ENCODE data around the gene TMEM151B.

Gene TMEM151B

DNA sequence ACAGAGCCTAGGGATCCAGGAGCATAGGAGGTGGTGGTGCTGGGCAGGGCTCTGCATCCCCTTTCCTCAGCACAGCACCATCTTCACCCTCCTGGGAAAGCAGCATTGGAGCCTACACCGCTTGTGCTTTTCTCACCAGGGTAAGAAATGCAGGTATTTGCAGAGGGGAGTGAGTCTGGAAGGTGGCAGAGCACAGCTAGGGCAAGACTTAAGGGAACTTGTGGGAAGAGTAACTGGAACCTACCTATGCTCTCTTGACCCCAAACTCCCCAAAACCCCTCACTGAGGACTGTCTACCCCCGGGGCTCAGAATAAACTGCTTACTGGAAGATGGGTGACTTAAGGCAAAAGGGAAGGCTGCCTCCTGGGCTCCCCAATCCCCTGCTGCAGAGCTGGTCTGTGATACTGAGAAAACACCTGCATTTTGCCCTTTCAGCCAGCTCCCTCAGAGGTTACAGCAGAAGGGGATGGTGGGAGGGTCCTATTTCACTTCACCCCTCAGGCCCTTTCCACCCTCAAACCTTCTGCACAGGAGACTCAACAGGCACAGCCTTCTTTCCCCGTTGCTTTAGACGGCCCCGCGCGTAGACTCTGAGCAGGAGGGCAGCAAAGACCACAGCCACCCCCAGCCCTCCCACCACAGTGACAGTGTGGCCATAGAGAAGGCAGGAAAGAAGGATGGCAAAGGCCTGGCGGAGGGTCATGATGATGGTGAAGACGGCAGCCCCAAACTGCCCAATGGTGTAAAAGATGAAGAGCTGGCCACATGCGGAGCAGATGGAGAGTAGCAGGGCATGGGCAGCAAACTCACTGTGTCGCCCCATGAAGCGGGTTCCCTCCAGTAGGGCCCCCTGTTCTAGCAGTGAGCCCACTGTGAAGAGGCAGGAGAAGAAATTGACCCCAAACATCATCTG is 15.8 kb upstream of the TMEM151B start:
- Histone ChIP-seq H3K4me2 (ENCODE audit: low read length) (no peak overlapping the region), H3K36me3 (ENCODE audit: control insufficient read depth in 1 of 2, insufficient read depth in 2 of 2, low read length in 2 of 2) (peaks cover 45 to 67% of the 10 kb centered on the region in 2 experiments), H3K18ac (ENCODE audit: low read length) (no peak overlapping the region), H3K27ac (ENCODE audit: low read depth, low read length) (no peak overlapping the region), H4K91ac (ENCODE audit: low read depth, low read length) (no peak overlapping the region), H2AK5ac (ENCODE audit: low read length) (no peak overlapping the region), H3K9me3 (ENCODE audit: insufficient read depth, low read depth, low read length) (no peaks in the 10 kb centered on the region), H3K4me3 (ENCODE audit: low read depth, low read length) (peak overlapping the region; percentile 2), H3K27me3 (ENCODE audit: insufficient read depth, low read length) (no peaks in the 10 kb centered on the region), H3K14ac (ENCODE audit: low read length) (no peak overlapping the region), H3K79me2 (ENCODE audit: control insufficient read depth, insufficient read depth, low read length, poor library complexity) (peaks cover 8% of the 10 kb centered on the region), H3K4me1 (ENCODE audit: control insufficient read depth in 1 of 2, insufficient read depth in 2 of 2, low read length in 2 of 2) (peaks cover 9% of the 10 kb centered on the region in 2 experiments), H3K4ac (ENCODE audit: low read depth, low read length) (no peak overlapping the region), H2BK120ac (ENCODE audit: insufficient read depth, low read length, poor library complexity) (no peak overlapping the region), H4K8ac (ENCODE audit: low read depth, low read length) (no peak overlapping the region), H2BK12ac (ENCODE audit: low read length) (no peak overlapping the region), H4K12ac (ENCODE audit: low read depth, low read length) (no peak overlapping the region), H2BK5ac (ENCODE audit: low read depth, low read length, poor library complexity) (no peak overlapping the region), H3K23ac (ENCODE audit: low read length) (no peak overlapping the region), H3K9ac (ENCODE audit: low read length) (no peak overlapping the region), H2AFZ (ENCODE audit: insufficient read depth, low read length, poor library complexity) (no peak overlapping the region), H3K79me1 (ENCODE audit: low read length) (peaks cover 9% of the 10 kb centered on the region)
- DNase-seq = peak in 1 of 2 donors; percentile 33
- no CpG with 5 or more reads among the region's 12 CpGs for WGBS (ENCODE audit: extremely low coverage, insufficient coverage, insufficient read length)

DNA sequence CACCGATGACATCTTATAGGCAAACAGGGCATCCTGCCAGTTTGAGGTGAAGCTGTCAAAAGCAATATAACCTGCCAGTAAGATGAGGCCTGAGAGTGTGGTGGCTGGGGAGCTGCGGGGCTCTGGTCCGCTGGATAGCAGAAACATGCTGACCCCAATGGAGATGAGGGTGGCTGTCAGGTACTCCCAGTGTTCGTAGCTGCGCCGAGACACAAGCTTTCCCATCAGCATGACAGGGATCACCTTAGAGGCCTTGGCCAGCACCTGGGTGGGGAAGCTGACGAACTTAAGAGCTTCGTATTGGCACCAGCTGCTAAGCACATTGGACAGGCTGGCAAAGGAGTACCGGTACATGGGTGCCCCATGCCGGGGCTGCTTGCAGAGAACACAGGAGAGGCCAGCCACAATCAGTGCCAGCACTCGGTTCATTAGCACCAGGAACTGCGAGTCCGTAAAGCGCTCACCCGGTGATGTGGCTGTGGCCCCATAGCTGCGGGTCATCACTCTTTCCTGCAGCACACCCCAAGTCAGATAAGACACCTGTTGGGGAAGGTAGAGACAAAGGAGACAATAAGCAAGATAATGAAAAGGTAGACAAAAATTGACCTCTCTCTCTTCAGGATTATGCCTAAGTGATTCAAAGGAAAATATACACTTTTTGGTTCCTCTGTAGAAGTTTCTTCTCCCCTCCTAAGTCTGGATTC is 15.0 kb upstream of the TMEM151B start:
- Histone ChIP-seq H2AK5ac (ENCODE audit: low read length) (no peak overlapping the region), H3K9me3 (ENCODE audit: insufficient read depth, low read depth, low read length) (no peaks in the 10 kb centered on the region), H4K91ac (ENCODE audit: low read depth, low read length) (no peak overlapping the region), H4K8ac (ENCODE audit: low read depth, low read length) (no peak overlapping the region), H3K4ac (ENCODE audit: low read depth, low read length) (no peak overlapping the region), H3K27ac (ENCODE audit: low read depth, low read length) (no peak overlapping the region), H3K4me2 (ENCODE audit: low read length) (no peak overlapping the region), H3K79me1 (ENCODE audit: low read length) (peaks cover 9% of the 10 kb centered on the region), H3K23ac (ENCODE audit: low read length) (no peak overlapping the region), H2BK120ac (ENCODE audit: insufficient read depth, low read length, poor library complexity) (no peak overlapping the region), H2AFZ (ENCODE audit: insufficient read depth, low read length, poor library complexity) (no peak overlapping the region), H2BK5ac (ENCODE audit: low read depth, low read length, poor library complexity) (no peak overlapping the region), H3K9ac (ENCODE audit: low read length) (no peak overlapping the region), H3K18ac (ENCODE audit: low read length) (no peak overlapping the region), H3K14ac (ENCODE audit: low read length) (no peak overlapping the region), H3K27me3 (ENCODE audit: insufficient read depth, low read length) (no peaks in the 10 kb centered on the region), H3K4me1 (ENCODE audit: control insufficient read depth in 1 of 2, insufficient read depth in 2 of 2, low read length in 2 of 2) (peaks cover 9% of the 10 kb centered on the region in 2 experiments), H3K36me3 (ENCODE audit: control insufficient read depth in 1 of 2, insufficient read depth in 2 of 2, low read length in 2 of 2) (peaks cover 48 to 67% of the 10 kb centered on the region in 2 experiments), H3K79me2 (ENCODE audit: control insufficient read depth, insufficient read depth, low read length, poor library complexity) (peaks cover 8% of the 10 kb centered on the region), H4K12ac (ENCODE audit: low read depth, low read length) (no peak overlapping the region), H3K4me3 (ENCODE audit: low read depth, low read length) (no peak overlapping the region), H2BK12ac (ENCODE audit: low read length) (no peak overlapping the region)
- no CpG with 5 or more reads among the region's 16 CpGs for WGBS (ENCODE audit: extremely low coverage, insufficient coverage, insufficient read length)
- DNase-seq = peak; percentile 26 to 44

DNA sequence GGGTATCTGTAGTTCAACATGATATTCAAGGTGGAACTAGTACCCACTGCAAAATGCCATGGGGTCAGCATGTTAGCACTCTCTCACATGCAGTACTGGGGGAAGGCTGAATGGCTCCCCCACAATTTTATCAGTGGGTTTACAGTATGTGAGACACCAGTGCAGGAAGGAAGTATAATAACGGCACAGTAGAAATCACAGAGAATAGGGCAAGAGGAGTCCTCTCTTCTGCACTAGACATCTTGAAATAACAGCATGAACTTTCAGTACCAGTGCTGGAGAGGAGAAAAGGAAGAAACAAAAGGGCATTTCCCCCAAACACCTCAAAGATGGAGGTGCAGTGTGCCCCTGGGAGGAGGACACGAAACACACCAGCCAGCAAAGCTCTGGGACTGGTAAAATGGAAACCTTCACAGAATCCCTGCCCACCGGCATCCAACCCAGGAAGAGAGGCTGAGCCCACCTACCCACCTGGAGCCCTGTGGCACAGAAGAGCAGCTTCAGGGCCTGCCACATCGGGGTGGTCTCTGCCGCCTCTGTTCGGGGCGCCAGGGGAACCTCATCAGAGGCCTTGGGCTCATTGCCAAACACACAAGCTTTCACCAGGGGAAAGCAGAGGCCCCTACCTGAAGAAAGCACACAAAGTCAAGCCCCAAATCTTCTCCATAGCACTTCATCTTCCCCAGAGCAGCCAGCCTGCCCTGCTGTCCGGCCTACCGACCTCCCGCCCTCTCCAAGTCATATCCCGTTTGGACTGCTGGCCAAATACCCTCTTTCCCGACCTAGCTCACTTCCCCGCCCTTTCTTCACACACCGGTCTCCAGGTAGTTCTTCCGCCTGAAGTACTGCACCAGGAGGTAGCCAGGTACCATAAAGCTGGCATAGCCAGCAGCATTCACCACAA is 14.1 kb upstream of the TMEM151B start:
- H4K91ac ChIP-seq (ENCODE audit: low read depth, low read length) = peak overlapping the region; percentile 95
- peak overlapping the region; percentile 72 for H2BK120ac ChIP-seq (ENCODE audit: insufficient read depth, low read length, poor library complexity)
- peak overlapping the region; percentile 75 for H4K8ac ChIP-seq (ENCODE audit: low read depth, low read length)
- H3K36me3 ChIP-seq (ENCODE audit: control insufficient read depth in 1 of 2, insufficient read depth in 2 of 2, low read length in 2 of 2) = peaks cover 50 to 60% of the 10 kb centered on the region in 2 experiments
- peak overlapping the region; percentile 83 for H2BK5ac ChIP-seq (ENCODE audit: low read depth, low read length, poor library complexity)
- peak overlapping the region; percentile 89 for H3K9ac ChIP-seq (ENCODE audit: low read length)
- H3K27me3 ChIP-seq (ENCODE audit: insufficient read depth, low read length) = no peaks in the 10 kb centered on the region
- no peak overlapping the region for H2BK12ac ChIP-seq (ENCODE audit: low read length)
- H3K4me2 ChIP-seq (ENCODE audit: low read length) = peak overlapping the region; percentile 95
- H3K14ac ChIP-seq (ENCODE audit: low read length) = peak overlapping the region; percentile 91
- DNase-seq = peak; percentile 47 to 60
- H3K27ac ChIP-seq (ENCODE audit: low read depth, low read length) = peak overlapping the region; percentile 84
- H3K4ac ChIP-seq (ENCODE audit: low read depth, low read length) = peak overlapping the region; percentile 63
- H3K4me1 ChIP-seq (ENCODE audit: control insufficient read depth in 1 of 2, insufficient read depth in 2 of 2, low read length in 2 of 2) = peaks cover 9% of the 10 kb centered on the region in 2 experiments
- peak overlapping the region; percentile 93 for H3K4me3 ChIP-seq (ENCODE audit: low read depth, low read length)
- H3K79me1 ChIP-seq (ENCODE audit: low read length) = peaks cover 9% of the 10 kb centered on the region
- H3K79me2 ChIP-seq (ENCODE audit: control insufficient read depth, insufficient read depth, low read length, poor library complexity) = peaks cover 8% of the 10 kb centered on the region
- peak overlapping the region; percentile 84 for H4K12ac ChIP-seq (ENCODE audit: low read depth, low read length)
- peak overlapping the region; percentile 12 for H2AFZ ChIP-seq (ENCODE audit: insufficient read depth, low read length, poor library complexity)
- no CpG with 5 or more reads among the region's 15 CpGs for WGBS (ENCODE audit: extremely low coverage, insufficient coverage, insufficient read length)
- H3K9me3 ChIP-seq (ENCODE audit: insufficient read depth, low read depth, low read length) = no peaks in the 10 kb centered on the region
- H3K18ac ChIP-seq (ENCODE audit: low read length) = peak overlapping the region; percentile 95
- H2AK5ac ChIP-seq (ENCODE audit: low read length) = peak overlapping the region; percentile 84
- no peak overlapping the region for H3K23ac ChIP-seq (ENCODE audit: low read length)

DNA sequence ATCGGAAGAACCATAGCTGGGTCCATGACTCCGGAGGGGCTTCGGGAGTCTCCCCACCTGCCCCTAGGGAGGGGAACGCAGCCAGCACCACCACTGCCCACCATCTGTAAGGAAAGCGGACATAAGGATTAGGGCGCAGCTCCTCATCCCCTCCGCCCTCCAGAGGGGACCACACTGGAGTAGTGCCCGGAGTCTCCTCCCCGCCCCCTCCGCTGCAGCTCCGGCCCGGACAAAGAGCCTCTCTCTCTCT is 13.6 kb upstream of the TMEM151B start:
- Histone ChIP-seq H3K79me2 (ENCODE audit: control insufficient read depth, insufficient read depth, low read length, poor library complexity) (peaks cover 8% of the 10 kb centered on the region), H3K14ac (ENCODE audit: low read length) (peak overlapping the region; percentile 91), H3K4me3 (ENCODE audit: low read depth, low read length) (peak overlapping the region; percentile 93), H4K91ac (ENCODE audit: low read depth, low read length) (peak overlapping the region; percentile 95), H4K8ac (ENCODE audit: low read depth, low read length) (peak overlapping the region; percentile 75), H2BK12ac (ENCODE audit: low read length) (no peak overlapping the region), H2BK120ac (ENCODE audit: insufficient read depth, low read length, poor library complexity) (peak overlapping the region; percentile 72), H3K36me3 (ENCODE audit: control insufficient read depth in 1 of 2, insufficient read depth in 2 of 2, low read length in 2 of 2) (peaks cover 50 to 60% of the 10 kb centered on the region in 2 experiments), H2AFZ (ENCODE audit: insufficient read depth, low read length, poor library complexity) (peak overlapping the region; percentile 12), H3K23ac (ENCODE audit: low read length) (no peak overlapping the region), H3K79me1 (ENCODE audit: low read length) (peaks cover 9% of the 10 kb centered on the region), H3K4me1 (ENCODE audit: control insufficient read depth in 1 of 2, insufficient read depth in 2 of 2, low read length in 2 of 2) (peaks cover 9% of the 10 kb centered on the region in 2 experiments), H3K27ac (ENCODE audit: low read depth, low read length) (peak overlapping the region; percentile 84), H3K4ac (ENCODE audit: low read depth, low read length) (peak overlapping the region; percentile 63), H2BK5ac (ENCODE audit: low read depth, low read length, poor library complexity) (peak overlapping the region; percentile 83), H4K12ac (ENCODE audit: low read depth, low read length) (peak overlapping the region; percentile 84), H2AK5ac (ENCODE audit: low read length) (peak overlapping the region; percentile 84), H3K4me2 (ENCODE audit: low read length) (peak overlapping the region; percentile 95), H3K18ac (ENCODE audit: low read length) (peak overlapping the region; percentile 95), H3K9ac (ENCODE audit: low read length) (peak overlapping the region; percentile 89), H3K9me3 (ENCODE audit: insufficient read depth, low read depth, low read length) (no peaks in the 10 kb centered on the region), H3K27me3 (ENCODE audit: insufficient read depth, low read length) (no peaks in the 10 kb centered on the region)
- no peak for DNase-seq
- WGBS (ENCODE audit: extremely low coverage, insufficient coverage, insufficient read length) = no CpG with 5 or more reads among the region's 12 CpGs

Measured in trophoblast cell (in vitro differentiated cells and primary cell).